ENCODE measurements around the gene PPM1H.

DNA sequence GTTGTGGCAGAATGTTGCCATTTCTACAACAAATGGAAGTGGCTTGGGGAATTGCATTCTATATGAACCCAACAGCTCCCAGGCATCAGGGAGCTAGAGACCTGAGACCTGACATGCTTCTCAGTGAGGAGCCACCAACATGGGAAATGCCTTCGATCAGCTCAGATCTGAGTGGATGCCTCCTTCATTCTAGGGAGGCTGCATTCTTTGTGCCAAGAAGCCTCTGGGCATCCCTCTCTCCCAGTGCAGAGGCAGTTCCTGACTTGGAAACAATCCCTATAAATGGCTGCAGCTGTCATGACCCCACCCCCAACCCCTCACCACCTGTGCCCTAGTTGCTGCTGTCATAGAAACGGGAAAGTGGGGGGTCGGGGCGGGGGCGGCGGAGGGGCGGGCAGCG is 196.3 kb downstream of the PPM1H start:
- no peak for TF ChIP-seq EP300 (IDR thresholded peaks at IDR 0.05; ENCODE audit: borderline replicate concordance in 1 of 2, low read depth in 2 of 2, low read length in 2 of 2)
- TF ChIP-seq KDM1A (IDR thresholded peaks at IDR 0.05; ENCODE audit: borderline replicate concordance, low read length): no peak
- TF ChIP-seq, protein P1, sequence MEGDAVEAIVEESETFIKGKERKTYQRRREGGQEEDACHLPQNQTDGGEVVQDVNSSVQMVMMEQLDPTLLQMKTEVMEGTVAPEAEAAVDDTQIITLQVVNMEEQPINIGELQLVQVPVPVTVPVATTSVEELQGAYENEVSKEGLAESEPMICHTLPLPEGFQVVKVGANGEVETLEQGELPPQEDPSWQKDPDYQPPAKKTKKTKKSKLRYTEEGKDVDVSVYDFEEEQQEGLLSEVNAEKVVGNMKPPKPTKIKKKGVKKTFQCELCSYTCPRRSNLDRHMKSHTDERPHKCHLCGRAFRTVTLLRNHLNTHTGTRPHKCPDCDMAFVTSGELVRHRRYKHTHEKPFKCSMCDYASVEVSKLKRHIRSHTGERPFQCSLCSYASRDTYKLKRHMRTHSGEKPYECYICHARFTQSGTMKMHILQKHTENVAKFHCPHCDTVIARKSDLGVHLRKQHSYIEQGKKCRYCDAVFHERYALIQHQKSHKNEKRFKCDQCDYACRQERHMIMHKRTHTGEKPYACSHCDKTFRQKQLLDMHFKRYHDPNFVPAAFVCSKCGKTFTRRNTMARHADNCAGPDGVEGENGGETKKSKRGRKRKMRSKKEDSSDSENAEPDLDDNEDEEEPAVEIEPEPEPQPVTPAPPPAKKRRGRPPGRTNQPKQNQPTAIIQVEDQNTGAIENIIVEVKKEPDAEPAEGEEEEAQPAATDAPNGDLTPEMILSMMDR (IDR thresholded peaks at IDR 0.05; ENCODE audit: control extremely low read depth in 1 of 3, insufficient read depth in 1 of 3, low read depth in 1 of 3, low read length in 3 of 3): no peak
- TF ChIP-seq EZH2 (IDR thresholded peaks at IDR 0.05; ENCODE audit: low read depth, low read length, severe bottlenecking): no peak
- no peak for TF ChIP-seq CREB1 (IDR thresholded peaks at IDR 0.05)
- no peak for TF ChIP-seq TCF12 (IDR thresholded peaks at IDR 0.05; ENCODE audit: low read depth, low read length)
- TF ChIP-seq POLR2AphosphoS5 (IDR thresholded peaks at IDR 0.05; ENCODE audit: low read depth, low read length): no peak
- TF ChIP-seq SIX5 (IDR thresholded peaks at IDR 0.05; ENCODE audit: low read depth, low read length): no peak
- no peak for TF ChIP-seq HDAC2 (IDR thresholded peaks at IDR 0.05; ENCODE audit: borderline replicate concordance in 1 of 2, low read depth in 2 of 2, low read length in 2 of 2)
- no peak for TF ChIP-seq CHD2 (IDR thresholded peaks at IDR 0.05; ENCODE audit: low read length)
- TF ChIP-seq, protein P2, sequence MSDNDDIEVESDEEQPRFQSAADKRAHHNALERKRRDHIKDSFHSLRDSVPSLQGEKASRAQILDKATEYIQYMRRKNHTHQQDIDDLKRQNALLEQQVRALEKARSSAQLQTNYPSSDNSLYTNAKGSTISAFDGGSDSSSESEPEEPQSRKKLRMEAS (IDR thresholded peaks at IDR 0.05): no peak
- no peak for TF ChIP-seq SP1 (IDR thresholded peaks at IDR 0.05; ENCODE audit: low read depth, low read length)
- no peak for TF ChIP-seq POLR2A (IDR thresholded peaks at IDR 0.05; ENCODE audit: control extremely low read depth in 1 of 2, low read depth in 2 of 2, low read length in 2 of 2)
- no peak for TF ChIP-seq JUND (IDR thresholded peaks at IDR 0.05; ENCODE audit: low read length)
